SK-N-SH (cell line): ENCODE measurements around the gene MED29. TPM values are rescaled to one million over a fixed set of nuclear protein-coding genes. Genes with fewer than 3 reads are reported as not detected.

Experiments used
- CTCF ChIA-PET: fragments of 300-600, 350-600 bp; formaldehyde crosslinking; extraction: SDS; loops from one replicate; lab custom pipeline; 2021; lab: Yijun Ruan, JAX
- POLR2A ChIA-PET: fragments of 350-600 bp; sonication (Branson Sonifier 250); formaldehyde crosslinking; extraction: SDS; loops from one replicate; lab custom pipeline; 2020; ENCODE audit warnings: antibody characterized with exemption, inconsistent platforms; lab: Yijun Ruan, JAX
- DNase-seq: peaks from one replicate; pipeline ENCODE4 v3.0.0; 2012
- H2AFZ ChIP-seq: fragments of 200-600 bp; sonication (generic); 2 replicates; pipeline ENCODE4 v1.8.1; 2016; ENCODE audit warnings: antibody characterized with exemption, mild to moderate bottlenecking, low read depth
- H3F3A ChIP-seq: fragments of 200-600 bp; sonication (generic); replicated peaks from 2 replicates; pipeline ENCODE3; 2016; ENCODE audit warnings: antibody characterized with exemption, mild to moderate bottlenecking; ENCODE audit not compliant: insufficient read depth
- H3K27ac ChIP-seq, 2 experiments: fragments of 200-500 bp in 1 of 2; fragments of 200-600 bp in 1 of 2; sonication (Bioruptor generic) in 1 of 2; sonication (generic), shearing (Covaris generic) in 1 of 2; 2 replicates each; pipeline versions ENCODE4 v1.5.1 to v1.6.1; 2014 to 2016; ENCODE audit warnings: low read depth in 2 of 2, inconsistent platforms in 1 of 2, low read length in 1 of 2, mild to moderate bottlenecking in 1 of 2, mixed read lengths in 1 of 2
- H3K27me3 ChIP-seq: fragments of 200-600 bp; sonication (generic), shearing (Covaris generic); 2 replicates; pipeline ENCODE4 v1.6.1; 2016; ENCODE audit warnings: mixed run types; ENCODE audit not compliant: insufficient read depth
- H3K36me3 ChIP-seq, 2 experiments: fragments of 200-500 bp in 1 of 2; fragments of 200-600 bp in 1 of 2; sonication (Bioruptor generic) in 1 of 2; sonication (generic) in 1 of 2; replicated peaks in 1 of 2; 2 replicates each; pipeline versions ENCODE3 to v1.5.1; 2014 to 2016; ENCODE audit warnings: low read length in 1 of 2, mild to moderate bottlenecking in 1 of 2; ENCODE audit not compliant: insufficient read depth in 2 of 2, control insufficient read depth in 1 of 2
- H3K4me1 ChIP-seq, 2 experiments: fragments of 200-500 bp in 1 of 2; fragments of 200-600 bp in 1 of 2; sonication (Bioruptor generic) in 1 of 2; sonication (generic), shearing (Covaris generic) in 1 of 2; 2 replicates each; pipeline versions ENCODE4 v1.5.1 to v1.6.1; 2014 to 2016; ENCODE audit warnings: low read depth in 1 of 2, low read length in 1 of 2, mixed run types in 1 of 2; ENCODE audit not compliant: insufficient read depth in 2 of 2, control insufficient read depth in 1 of 2
- H3K4me2 ChIP-seq: fragments of 200-600 bp; sonication (generic), shearing (Covaris generic); 2 replicates; pipeline ENCODE4 v1.6.1; 2017; ENCODE audit warnings: mixed run types
- H3K4me3 ChIP-seq, 2 experiments: fragments of 200-500 bp in 1 of 2; fragments of 200-600 bp in 1 of 2; sonication (Bioruptor generic) in 1 of 2; sonication (generic), shearing (Covaris generic) in 1 of 2; 2 replicates each; pipeline versions ENCODE4 v1.5.1 to v1.8.1; 2014 to 2016; ENCODE audit warnings: low read depth in 2 of 2, inconsistent platforms in 1 of 2, low read length in 1 of 2, mild to moderate bottlenecking in 1 of 2, mixed read lengths in 1 of 2, moderate library complexity in 1 of 2
- H3K79me2 ChIP-seq: fragments of 200-600 bp; sonication (generic); 2 replicates; pipeline ENCODE4 v1.8.1; 2017; ENCODE audit warnings: mild to moderate bottlenecking; ENCODE audit not compliant: insufficient read depth
- H3K9ac ChIP-seq: fragments of 200-600 bp; sonication (generic); 2 replicates; pipeline ENCODE4 v1.6.1; 2017; ENCODE audit warnings: mixed run types
- H3K9me2 ChIP-seq: fragments of 200-600 bp; sonication (generic); 2 replicates; pipeline ENCODE4 v1.6.1; 2017; ENCODE audit warnings: mixed run types
- H3K9me3 ChIP-seq: fragments of 200-600 bp; sonication (generic); 2 replicates; pipeline ENCODE4 v1.6.1; 2017; ENCODE audit warnings: mixed run types, mild to moderate bottlenecking, moderate library complexity
- H4K20me1 ChIP-seq: fragments of 200-600 bp; sonication (generic); 2 replicates; pipeline ENCODE4 v1.6.1; 2017; ENCODE audit warnings: mild to moderate bottlenecking, mixed run types; ENCODE audit not compliant: insufficient read depth
- EZH2phosphoT487 ChIP-seq: fragments of 200-600 bp; sonication (generic); IDR thresholded peaks from 2 replicates; pipeline ENCODE4 v1.6.1; 2017; ENCODE audit warnings: low read depth, mixed run types, mild to moderate bottlenecking, antibody characterized with exemption, moderate library complexity, borderline replicate concordance
- FOSL2 ChIP-seq: IDR thresholded peaks from 2 replicates; pipeline ENCODE4 v1.4.0; 2012; ENCODE audit warnings: low read depth, mild to moderate bottlenecking, moderate library complexity, borderline replicate concordance
- FOXM1 ChIP-seq: IDR thresholded peaks from 2 replicates; pipeline ENCODE4 v1.4.0; 2012; ENCODE audit warnings: low read depth, mild to moderate bottlenecking
- GABPA ChIP-seq: IDR thresholded peaks from 2 replicates; pipeline ENCODE4 v1.4.0; 2012; ENCODE audit warnings: low read depth, mild to moderate bottlenecking
- IRF3 ChIP-seq: fragments of 150-350 bp; IDR thresholded peaks from 2 replicates; pipeline ENCODE4 v1.6.1; 2016; ENCODE audit warnings: mild to moderate bottlenecking, low read depth, low read length
- JUND ChIP-seq: IDR thresholded peaks from 2 replicates; pipeline ENCODE4 v1.4.0; 2012
- MEF2A ChIP-seq: IDR thresholded peaks from 2 replicates; pipeline ENCODE4 v1.4.0; 2012; ENCODE audit warnings: low read depth, borderline replicate concordance
- MXI1 ChIP-seq: IDR thresholded peaks from 2 replicates; pipeline ENCODE4 v1.6.1; 2012; ENCODE audit warnings: mild to moderate bottlenecking, low read depth, low read length, improper control_type of control experiment
- NRF1 ChIP-seq: IDR thresholded peaks from 2 replicates; pipeline ENCODE4 v1.6.1; 2012; ENCODE audit warnings: low read depth, mild to moderate bottlenecking, low read length
- PBX3 ChIP-seq: IDR thresholded peaks from 2 replicates; pipeline ENCODE4; 2012
- POLR2AphosphoS5 ChIP-seq: IDR thresholded peaks from 2 replicates; pipeline ENCODE4 v1.6.1; 2012; ENCODE audit warnings: low read depth, low read length
- REST ChIP-seq: IDR thresholded peaks from 2 replicates; pipeline ENCODE4 v1.6.1; 2012; ENCODE audit warnings: mild to moderate bottlenecking, low read depth, low read length, moderate library complexity
- RFX5 ChIP-seq: IDR thresholded peaks from 2 replicates; pipeline ENCODE4 v1.6.1; 2012; ENCODE audit warnings: mild to moderate bottlenecking, improper control_type of control experiment, low read length
- SMC3 ChIP-seq: IDR thresholded peaks from 2 replicates; pipeline ENCODE4 v1.6.1; 2012; ENCODE audit warnings: low read depth, low read length, improper control_type of control experiment
- TAF1 ChIP-seq: IDR thresholded peaks from 2 replicates; pipeline ENCODE4 v1.6.1; 2012; ENCODE audit warnings: low read depth, mild to moderate bottlenecking, low read length, moderate library complexity, borderline replicate concordance
- TCF12 ChIP-seq: IDR thresholded peaks from 2 replicates; pipeline ENCODE4 v1.4.0; 2012
- USF1 ChIP-seq: IDR thresholded peaks from 2 replicates; pipeline ENCODE4 v1.4.0; 2012; ENCODE audit warnings: low read depth, borderline replicate concordance
- YY1 ChIP-seq: IDR thresholded peaks from 2 replicates; pipeline ENCODE4 v1.4.0; 2012; ENCODE audit warnings: low read depth, mild to moderate bottlenecking
- WGBS: methylation state at CpG from one replicate; pipeline ENCODE4 v1.1.6; 2017; ENCODE audit warnings: low lambda C conversion rate; 5-methylcytosine and 5-hydroxymethylcytosine counted together
- polyA plus RNA-seq, 3 experiments: library from polyadenylated mRNA; depleted of rRNA; stranded (reverse); fragments of >200 nt; gene quantifications; 2 replicates each; pipeline ENCODE4 v1.2.3, GENCODE V29; 2012
- TF ChIP-seq, protein P1 (sequence below): fragments of 150-350 bp; IDR thresholded peaks from 2 replicates; pipeline ENCODE4 v1.6.1; 2017; ENCODE audit warnings: antibody characterized with exemption, low read length, low read depth, borderline replicate concordance

MED29 gene
- polyA plus RNA-seq, 1 of the 3 experiments (the other 2 are of a cell fraction) = 32.0 TPM

- ChIA-PET CTCF (interaction anchor here (1.3 kb wide), 1 partner anchor 43 kb away, joined by 5 read pairs; no protein-coding TSS in a partner anchor), POLR2A (no interaction called here)
- 96% methylated on average over 5 of the region's 5 CpGs for WGBS
- no peaks in the 10 kb centered on the region for H3K9me3 ChIP-seq
- TF ChIP-seq USF1 (no peak), POLR2AphosphoS5 (no peak), SMC3 (no peak), FOSL2 (no peak), EZH2phosphoT487 (no peak), FOXM1 (no peak), MXI1 (no peak), MEF2A (no peak), PBX3 (no peak), TCF12 (no peak), NRF1 (no peak), RFX5 (no peak)
- TF ChIP-seq, protein P1, sequence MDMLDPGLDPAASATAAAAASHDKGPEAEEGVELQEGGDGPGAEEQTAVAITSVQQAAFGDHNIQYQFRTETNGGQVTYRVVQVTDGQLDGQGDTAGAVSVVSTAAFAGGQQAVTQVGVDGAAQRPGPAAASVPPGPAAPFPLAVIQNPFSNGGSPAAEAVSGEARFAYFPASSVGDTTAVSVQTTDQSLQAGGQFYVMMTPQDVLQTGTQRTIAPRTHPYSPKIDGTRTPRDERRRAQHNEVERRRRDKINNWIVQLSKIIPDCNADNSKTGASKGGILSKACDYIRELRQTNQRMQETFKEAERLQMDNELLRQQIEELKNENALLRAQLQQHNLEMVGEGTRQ = no peak
- H4K20me1 ChIP-seq = 0 out of 2 replicates have a peak, but pooled peaks cover 11% of the 10 kb centered on the region
- H3F3A ChIP-seq = no peaks in the 10 kb centered on the region
- peaks cover 38% of the 10 kb centered on the region for H3K79me2 ChIP-seq
- H3K4me1 ChIP-seq = no peaks in the 10 kb centered on the region
- H3K36me3 ChIP-seq = peaks cover 67 to 68% of the 10 kb centered on the region in 2 experiments
- no peak overlapping the region for H3K9ac ChIP-seq
- no peak overlapping the region for H2AFZ ChIP-seq
- H3K27ac ChIP-seq = no peak overlapping the region
- H3K4me3 ChIP-seq = no peak overlapping the region
- no peaks in the 10 kb centered on the region for H3K27me3 ChIP-seq
- no peak for DNase-seq
- no peaks in the 10 kb centered on the region for H3K9me2 ChIP-seq
- H3K4me2 ChIP-seq = no peak overlapping the region
These were observed 35.9 kb upstream of the MED29 start for GRCh38 chr19:39355253-39355652.

DNA sequence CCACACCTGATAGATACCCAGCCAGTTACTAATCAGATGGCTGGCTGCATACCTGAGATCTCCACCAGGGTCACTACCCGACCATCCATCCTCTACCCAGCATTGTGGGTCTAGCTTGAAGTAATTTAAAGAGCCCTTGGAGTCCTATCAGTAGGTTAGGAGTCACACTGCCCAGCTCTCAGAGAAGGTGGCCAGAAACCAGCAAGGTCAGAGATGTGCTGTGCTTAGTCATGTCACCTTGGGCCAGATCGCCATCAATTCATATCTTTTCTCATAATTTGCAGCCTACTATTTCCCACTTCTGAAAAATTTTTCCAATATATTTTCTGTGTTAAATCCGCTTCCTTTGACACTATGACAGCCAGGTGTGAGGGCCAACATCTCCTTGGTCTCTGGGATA is 35.1 kb upstream of the MED29 start:
- H3K4me2 ChIP-seq = no peak overlapping the region
- no peak overlapping the region for H3K4me3 ChIP-seq
- H3F3A ChIP-seq = no peaks in the 10 kb centered on the region
- peaks cover 29% of the 10 kb centered on the region for H3K79me2 ChIP-seq
- no peak overlapping the region for H2AFZ ChIP-seq
- no peak overlapping the region for H3K9ac ChIP-seq
- CTCF ChIA-PET = interaction anchor here (1.3 kb wide), 1 partner anchor 42 kb away, joined by 5 read pairs; no protein-coding TSS in a partner anchor
- 0 out of 2 replicates have a peak, but pooled peaks cover 11% of the 10 kb centered on the region for H4K20me1 ChIP-seq
- POLR2A ChIA-PET = no interaction called here
- H3K9me3 ChIP-seq = no peaks in the 10 kb centered on the region
- no peak overlapping the region for H3K27ac ChIP-seq
- peaks cover 67 to 74% of the 10 kb centered on the region in 2 experiments for H3K36me3 ChIP-seq
- H3K9me2 ChIP-seq = no peaks in the 10 kb centered on the region
- DNase-seq = no peak
- no peaks in the 10 kb centered on the region for H3K4me1 ChIP-seq
- 95% methylated on average over 3 of the region's 3 CpGs for WGBS
- H3K27me3 ChIP-seq = no peaks in the 10 kb centered on the region
- TF ChIP-seq, protein P1 = no peak
- TF ChIP-seq YY1 (no peak), TCF12 (no peak), TAF1 (no peak), JUND (no peak), IRF3 (no peak), MXI1 (no peak), GABPA (no peak), USF1 (no peak), EZH2phosphoT487 (no peak), REST (no peak)
